Astrocyte (in vitro differentiated cells and primary cell): ENCODE data around the gene ZSWIM3. TPM values are rescaled to one million over a fixed set of nuclear protein-coding genes. Genes with fewer than 3 reads are reported as not detected.
A peak's percentile ranks its signal among the peaks of the same experiment; 100 is the strongest.

ENCODE experiments used
- DNase-seq: peaks from one replicate; pipeline ENCODE4 v3.0.0-alpha.2; 2010; ENCODE audit warnings: low read depth
- FAIRE-seq: peaks from 2 replicates; lab custom pipeline; 2011; peaks lifted over from hg19 to GRCh38; lab: Jason Lieb, UNC
- H2AFZ ChIP-seq: 2 replicates; pipeline ENCODE4 v1.6.0; 2012; ENCODE audit warnings: low read depth, low read length, inconsistent platforms
- H3K27ac ChIP-seq: 2 replicates; pipeline ENCODE4 v1.5.1; 2011; ENCODE audit warnings: low read depth, low read length, inconsistent platforms
- H3K27me3 ChIP-seq: 2 replicates; pipeline ENCODE4 v1.6.0; 2011; ENCODE audit warnings: low read length, inconsistent platforms; ENCODE audit not compliant: insufficient read depth
- H3K36me3 ChIP-seq: 2 replicates; pipeline ENCODE4 v1.5.1; 2011; ENCODE audit warnings: low read length, inconsistent platforms; ENCODE audit not compliant: insufficient read depth
- H3K4me1 ChIP-seq: 2 replicates; pipeline ENCODE4 v1.5.1; 2011; ENCODE audit warnings: low read length, inconsistent platforms; ENCODE audit not compliant: insufficient read depth
- H3K4me2 ChIP-seq: 2 replicates; pipeline ENCODE4 v1.6.0; 2012; ENCODE audit warnings: low read length, inconsistent platforms
- H3K4me3 ChIP-seq: 2 replicates; pipeline ENCODE4 v1.5.1; 2011; ENCODE audit warnings: low read depth, mild to moderate bottlenecking, low read length, inconsistent platforms; ENCODE audit not compliant: insufficient read depth
- H3K79me2 ChIP-seq: 2 replicates; pipeline ENCODE4 v1.6.0; 2012; ENCODE audit warnings: mild to moderate bottlenecking, low read length, inconsistent platforms; ENCODE audit not compliant: insufficient read depth
- H3K9ac ChIP-seq: 2 replicates; pipeline ENCODE4 v1.6.0; 2012; ENCODE audit warnings: mild to moderate bottlenecking, low read length, inconsistent platforms
- H3K9me3 ChIP-seq: 2 replicates; pipeline ENCODE4 v1.5.1; 2012; ENCODE audit warnings: low read depth, mild to moderate bottlenecking, low read length, inconsistent platforms; ENCODE audit not compliant: insufficient read depth
- H4K20me1 ChIP-seq: 2 replicates; pipeline ENCODE4 v1.6.0; 2012; ENCODE audit warnings: low read length, inconsistent platforms; ENCODE audit not compliant: insufficient read depth
- H3K27ac Mint-ChIP-seq: one replicate; pipeline ENCODE4 v1.8.0; 2021; ENCODE audit warnings: mild to moderate bottlenecking, mixed read lengths; ENCODE audit not compliant: unreplicated experiment
- H3K27me3 Mint-ChIP-seq: one replicate; pipeline ENCODE4 v1.8.0; 2021; ENCODE audit warnings: low read depth, mixed read lengths; ENCODE audit not compliant: unreplicated experiment
- H3K36me3 Mint-ChIP-seq: one replicate; pipeline ENCODE4 v1.8.0; 2021; ENCODE audit warnings: low read depth, mixed read lengths; ENCODE audit not compliant: unreplicated experiment
- H3K4me1 Mint-ChIP-seq: one replicate; pipeline ENCODE4 v1.8.0; 2021; ENCODE audit warnings: low read depth, mixed read lengths; ENCODE audit not compliant: unreplicated experiment
- H3K4me3 Mint-ChIP-seq: one replicate; pipeline ENCODE4 v1.8.0; 2021; ENCODE audit warnings: mild to moderate bottlenecking, moderate library complexity, mixed read lengths; ENCODE audit not compliant: unreplicated experiment
- H3K9me3 Mint-ChIP-seq: one replicate; pipeline ENCODE4 v1.8.0; 2021; ENCODE audit warnings: mild to moderate bottlenecking, mixed read lengths; ENCODE audit not compliant: unreplicated experiment
- CTCF ChIP-seq: IDR thresholded peaks from 2 replicates; pipeline ENCODE4 v1.5.1; 2011; ENCODE audit warnings: low read depth, mild to moderate bottlenecking, inconsistent platforms, low read length, moderate library complexity; ENCODE audit not compliant: insufficient read depth
- EZH2 ChIP-seq: IDR thresholded peaks from 2 replicates; pipeline ENCODE4 v1.6.1; 2012; ENCODE audit warnings: mild to moderate bottlenecking, low read length, inconsistent platforms; ENCODE audit not compliant: insufficient read depth
- total RNA-seq: library from RNA; stranded (reverse); gene quantifications from 2 replicates; pipeline ENCODE4 v1.2.1, GENCODE V29; 2021

Gene ZSWIM3
- total RNA-seq, 1 donor from 2014 or later = 4.7 TPM

DNA sequence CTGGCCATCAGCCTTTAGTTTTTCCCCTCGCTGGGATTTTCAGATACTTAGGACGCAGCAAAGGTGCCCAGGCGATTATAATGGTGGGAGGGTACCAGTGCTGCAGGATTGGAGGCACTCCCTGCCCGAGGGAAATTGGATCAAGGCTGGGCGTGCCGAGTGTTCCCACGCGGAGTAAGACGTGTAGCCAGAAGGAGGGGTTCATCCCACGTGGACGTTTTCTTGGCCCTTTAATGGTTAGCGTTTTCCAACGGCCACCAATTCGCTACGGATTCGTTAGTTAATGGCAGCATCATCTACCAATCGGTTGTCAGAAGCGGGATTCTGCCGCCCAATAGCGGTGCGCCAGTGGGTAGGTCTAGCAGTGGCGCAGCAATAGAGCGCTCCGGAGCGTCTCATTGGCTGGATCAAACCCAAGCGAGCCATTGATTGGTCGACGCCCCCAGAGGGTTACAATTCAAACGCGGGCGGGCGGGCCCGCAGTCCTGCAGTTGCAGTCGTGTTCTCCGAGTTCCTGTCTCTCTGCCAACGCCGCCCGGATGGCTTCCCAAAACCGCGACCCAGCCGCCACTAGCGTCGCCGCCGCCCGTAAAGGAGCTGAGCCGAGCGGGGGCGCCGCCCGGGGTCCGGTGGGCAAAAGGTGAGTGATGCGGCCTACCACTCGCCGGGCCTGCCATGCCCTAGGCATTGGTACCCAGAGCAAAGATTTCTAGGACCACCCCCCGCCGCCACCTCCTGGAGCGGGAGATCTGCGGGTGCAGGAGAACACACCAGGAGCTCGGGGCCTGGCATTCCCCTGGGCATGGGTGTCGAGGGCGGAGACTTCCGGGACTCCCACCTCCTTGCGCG, 45.0 kb upstream of the ZSWIM3 start, which contains the start of gene UBE2C:
Gene UBE2C (plus strand): TSS at position 488 of the 849 bp plus-strand sequence. CDS start 52 bp downstream, at position 540.
- DNase-seq (peak; percentile 100), FAIRE-seq (peak; percentile 82)
- Histone ChIP-seq H4K20me1 (no peaks in the 10 kb centered on the region), H3K79me2 (peaks cover 30% of the 10 kb centered on the region), H3K27me3 (no peaks in the 10 kb centered on the region), H2AFZ (peak within 1 kb of the TSS; percentile 51), H3K9ac (peak within 1 kb of the TSS; percentile 85), H3K27ac (peak within 1 kb of the TSS; percentile 58), H3K4me3 (peak within 1 kb of the TSS; percentile 78), H3K36me3 (peaks cover 32% of the 10 kb centered on the region), H3K9me3 (no peaks in the 10 kb centered on the region), H3K4me2 (peak within 1 kb of the TSS; percentile 85), H3K4me1 (peaks cover 6% of the 10 kb centered on the region)
- no peaks in the 10 kb centered on the region for H3K9me3 Mint-ChIP-seq
- no peaks in the 10 kb centered on the region for H3K4me1 Mint-ChIP-seq
- H3K4me3 Mint-ChIP-seq = peak within 1 kb of the TSS; percentile 87
- TF ChIP-seq EZH2 = no peak
- no peak for TF ChIP-seq CTCF
- H3K27me3 Mint-ChIP-seq = no peaks in the 10 kb centered on the region
- H3K27ac Mint-ChIP-seq = peak within 1 kb of the TSS; percentile 80
- H3K36me3 Mint-ChIP-seq = peaks cover 6% of the 10 kb centered on the region

- peak overlapping the region; percentile 51 for H2AFZ ChIP-seq
- peaks cover 5% of the 10 kb centered on the region for H3K4me1 Mint-ChIP-seq
- H3K4me2 ChIP-seq = peak overlapping the region; percentile 85
- H3K9me3 ChIP-seq = no peaks in the 10 kb centered on the region
- H3K4me3 ChIP-seq = peak overlapping the region; percentile 78
- no peak for FAIRE-seq
- H3K27me3 ChIP-seq = no peaks in the 10 kb centered on the region
- peak overlapping the region; percentile 85 for H3K9ac ChIP-seq
- peak overlapping the region; percentile 58 for H3K27ac ChIP-seq
- peak overlapping the region; percentile 87 for H3K4me3 Mint-ChIP-seq
- no peak for DNase-seq
- peaks cover 30% of the 10 kb centered on the region for H3K36me3 ChIP-seq
- peak overlapping the region; percentile 18 for H3K27ac Mint-ChIP-seq
- no peaks in the 10 kb centered on the region for H3K27me3 Mint-ChIP-seq
- H3K79me2 ChIP-seq = peaks cover 30% of the 10 kb centered on the region
- no peaks in the 10 kb centered on the region for H3K9me3 Mint-ChIP-seq
- H3K4me1 ChIP-seq = peaks cover 9% of the 10 kb centered on the region
- TF ChIP-seq EZH2 (no peak), CTCF (no peak)
- peaks cover 6% of the 10 kb centered on the region for H3K36me3 Mint-ChIP-seq
- no peaks in the 10 kb centered on the region for H4K20me1 ChIP-seq
These were observed 44.4 kb upstream of the ZSWIM3 start for GRCh38 chr20:45813006-45813340.

- peaks cover 6% of the 10 kb centered on the region for H3K36me3 Mint-ChIP-seq
- peaks cover 6% of the 10 kb centered on the region for H3K4me1 Mint-ChIP-seq
- no peaks in the 10 kb centered on the region for H3K27me3 Mint-ChIP-seq
- peaks cover 30% of the 10 kb centered on the region for H3K79me2 ChIP-seq
- no peaks in the 10 kb centered on the region for H3K9me3 Mint-ChIP-seq
- FAIRE-seq (no peak), DNase-seq (no peak)
- no peaks in the 10 kb centered on the region for H3K27me3 ChIP-seq
- H4K20me1 ChIP-seq = no peaks in the 10 kb centered on the region
- H3K36me3 ChIP-seq = peaks cover 28% of the 10 kb centered on the region
- peak overlapping the region; percentile 78 for H3K4me3 ChIP-seq
- H3K27ac Mint-ChIP-seq = no peak overlapping the region
- peak overlapping the region; percentile 58 for H3K27ac ChIP-seq
- H2AFZ ChIP-seq = no peak overlapping the region
- TF ChIP-seq EZH2 = no peak
- TF ChIP-seq CTCF = no peak
- H3K9ac ChIP-seq = peak overlapping the region; percentile 85
- H3K4me2 ChIP-seq = peak overlapping the region; percentile 85
- H3K4me1 ChIP-seq = peaks cover 9% of the 10 kb centered on the region
- H3K9me3 ChIP-seq = no peaks in the 10 kb centered on the region
- H3K4me3 Mint-ChIP-seq = peak overlapping the region; percentile 87
These were observed 43.9 kb upstream of the ZSWIM3 start for GRCh38 chr20:45813489-45813888.
